GM12878 (cell line): ENCODE measurements around the gene HID1. TPM values are rescaled to one million over a fixed set of nuclear protein-coding genes. Genes with fewer than 3 reads are reported as not detected.
A peak's percentile ranks its signal among the peaks of the same experiment; 100 is the strongest.

Experiments
- ATAC-seq: fragments of 200-7000 bp; cut with Tn5 transposase; 3 replicates; pipeline ENCODE4 v1.9.1; 2020; ENCODE audit warnings: mild to moderate bottlenecking, moderate library complexity
- BruUV-seq: library from RNA; stranded (reverse); fragments of 400-500 nt; replicated peaks from 2 replicates; lab custom pipeline; 2021; lab: Mats Ljungman, UMichigan
- CTCF ChIA-PET: fragments of 300-600 bp; sonication (Branson Sonifier 250); formaldehyde crosslinking; extraction: SDS; loops from one replicate; lab custom pipeline; 2021; ENCODE audit warnings: inconsistent platforms; lab: Yijun Ruan, JAX
- POLR2A ChIA-PET: fragments of 350-600 bp; formaldehyde crosslinking; extraction: SDS; loops from one replicate; lab custom pipeline; 2021; ENCODE audit warnings: inconsistent platforms; lab: Charles Lee
- RAD21 ChIA-PET: fragments of 300-600 bp; sonication (Branson Sonifier 250); formaldehyde crosslinking; loops from one replicate; lab custom pipeline; 2023; ENCODE audit warnings: antibody characterized with exemption; ENCODE audit not compliant: unreplicated experiment; lab: Charles Lee
- SMC1A ChIA-PET: fragments of 300-600 bp; sonication (Branson Sonifier 250); formaldehyde crosslinking; loops from one replicate; lab custom pipeline; 2023; ENCODE audit not compliant: unreplicated experiment, uncharacterized antibody; lab: Charles Lee
- DNase-seq: peaks from one replicate; pipeline ENCODE4 v3.0.0-alpha.2; 2011; ENCODE audit warnings: low read depth, low spot score
- FAIRE-seq: peaks from 3 replicates; lab custom pipeline; 2011; peaks lifted over from hg19 to GRCh38; lab: Jason Lieb, UNC
- H2AFZ ChIP-seq: 2 replicates; pipeline ENCODE4 v1.6.0; 2011; ENCODE audit warnings: low read depth, low read length, control low read depth; ENCODE audit not compliant: control insufficient read depth
- H3K27ac ChIP-seq: 2 replicates; pipeline ENCODE4 v1.5.1; 2011; ENCODE audit warnings: control low read depth; ENCODE audit not compliant: control insufficient read depth, insufficient read depth
- H3K27me3 ChIP-seq, 2 experiments: replicated peaks in 1 of 2; 2 replicates each; pipeline versions ENCODE4 v1.6.0 to v1.6.1; 2011; ENCODE audit warnings: low read length in 1 of 2; ENCODE audit not compliant: control insufficient read depth in 2 of 2, insufficient read depth in 2 of 2
- H3K36me3 ChIP-seq, 2 experiments: 2 replicates each; pipeline ENCODE4 v1.5.1; 2011; ENCODE audit warnings: low read length in 1 of 2; ENCODE audit not compliant: control insufficient read depth in 2 of 2, insufficient read depth in 2 of 2
- H3K4me1 ChIP-seq: 2 replicates; pipeline ENCODE4 v1.6.1; 2011; ENCODE audit warnings: mild to moderate bottlenecking, low read length, moderate library complexity, mixed read lengths; ENCODE audit not compliant: control insufficient read depth, insufficient read depth
- H3K4me2 ChIP-seq: 2 replicates; pipeline ENCODE4 v1.6.0; 2011; ENCODE audit warnings: control low read depth; ENCODE audit not compliant: control insufficient read depth, insufficient read depth
- H3K4me3 ChIP-seq: fragments of 200-600 bp; sonication (generic); 2 replicates; pipeline ENCODE4 v1.5.1; 2016
- H3K79me2 ChIP-seq: 2 replicates; pipeline ENCODE4 v1.6.0; 2011; ENCODE audit warnings: low read length; ENCODE audit not compliant: control insufficient read depth, insufficient read depth
- H3K9ac ChIP-seq: 2 replicates; pipeline ENCODE4 v1.8.0; 2011; ENCODE audit warnings: low read length, control low read depth, mixed read lengths; ENCODE audit not compliant: control insufficient read depth, insufficient read depth
- H3K9me3 ChIP-seq: replicated peaks from 3 replicates; pipeline ENCODE4 v1.5.1; 2011; ENCODE audit warnings: mild to moderate bottlenecking, low read length; ENCODE audit not compliant: control insufficient read depth, insufficient read depth
- H4K20me1 ChIP-seq: 2 replicates; pipeline ENCODE4 v1.6.0; 2011; ENCODE audit not compliant: control insufficient read depth, insufficient read depth
- WGBS: methylation state at CpG from one replicate; pipeline ENCODE4 v1.1.6; 2016; ENCODE audit warnings: low lambda C conversion rate; ENCODE audit not compliant: insufficient replicate concordance, insufficient coverage; ENCODE audit errors: missing lambda C conversion rate; 5-methylcytosine and 5-hydroxymethylcytosine counted together
- in situ Hi-C: fragments of 300-500 bp; cut with MboI; formaldehyde crosslinking; loops from 9 replicates; pipeline ENCODE4 v1.14.3; 2018; ENCODE audit warnings: mixed read lengths
- intact Hi-C: fragments of 100-400 bp; cut with micrococcal nuclease; formaldehyde crosslinking; loops from one replicate; pipeline ENCODE4 v1.14.2; 2022; ENCODE audit not compliant: unreplicated experiment
- polyA plus RNA-seq, 11 experiments: library from polyadenylated mRNA; depleted of rRNA in 4 of 11; unstranded in 6 of 11; stranded (reverse) in 5 of 11; fragments of >200 nt; fragmentation: Nextera tagmentation in 4 of 11; fragmentation: Illumina TruSeq in 1 of 11; extraction: Ambion mirVana in 4 of 11; extraction: Trizol in 1 of 11; gene quantifications; 1 replicate in 1 of 11; 2 replicates in 10 of 11; pipeline versions ENCODE4 v1.2.1 to v1.2.3, GENCODE V29; 2011 to 2016; ENCODE audit warnings: inconsistent platforms in 2 of 11, missing spikeins in 2 of 11, low read depth in 1 of 11
- total RNA-seq, 4 experiments: library from RNA; depleted of rRNA in 3 of 4; stranded (reverse); fragments of >200 nt in 3 of 4; fragmentation: Illumina TruSeq in 1 of 4; extraction: Trizol in 1 of 4; gene quantifications; 2 replicates each; pipeline versions ENCODE4 v1.2.1 to v1.2.3, GENCODE V29; 2013 to 2021
- TF ChIP-seq, protein P1 (sequence below), 3 experiments: IDR thresholded peaks in 2 of 3; conservative IDR thresholded peaks in 1 of 3; 2 replicates each; pipeline ENCODE4 v1.5.1; 2011; ENCODE audit warnings: low read depth in 3 of 3, low read length in 3 of 3, mild to moderate bottlenecking in 3 of 3, control low read depth in 2 of 3, moderate library complexity in 2 of 3, inconsistent platforms in 1 of 3, mixed read lengths in 1 of 3; ENCODE audit not compliant: control insufficient read depth in 2 of 3, insufficient read depth in 1 of 3; ENCODE audit errors: extremely low read depth in 1 of 3
- TF ChIP-seq, protein P2 (sequence below): fragments of 450-650 bp; IDR thresholded peaks from 2 replicates; pipeline ENCODE4 v1.6.1; 2014; ENCODE audit warnings: mild to moderate bottlenecking

HID1 gene
- total and polyA plus RNA-seq, 10 of the 15 experiments (the other 5 are each of a cell fraction or from before 2014, with no cell fraction given), result 0.04 to 0.77 (median 0.32) TPM; not detected in 2

DNA sequence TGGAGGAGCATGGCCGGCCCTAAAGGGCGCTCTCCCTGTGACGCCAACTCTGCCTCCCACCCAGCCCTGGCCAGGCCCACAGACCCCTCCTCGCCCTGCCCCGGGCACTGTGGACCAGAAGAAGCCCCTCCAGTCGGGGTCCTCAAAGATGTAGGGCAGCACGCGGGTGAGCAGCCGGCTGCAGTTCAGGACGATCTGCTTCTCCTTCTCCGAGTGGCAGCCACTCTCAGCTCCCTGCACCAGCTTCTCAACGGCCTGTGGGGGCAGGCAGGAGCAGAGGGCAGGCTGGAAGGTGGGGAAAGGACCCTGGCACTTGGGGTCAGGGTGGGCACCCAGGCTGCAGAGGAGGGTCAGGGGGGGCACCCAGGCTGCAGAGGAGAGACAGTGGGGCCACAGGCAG, 8.9 kb downstream of the HID1 start:
- H3K4me2 ChIP-seq, result no peak overlapping the region
- RAD21 ChIA-PET, result interaction anchor here (1.0 to 4.5 kb wide), 3 partner anchors 42 to 239 kb away, joined by 5 to 127 read pairs (median 39); partner anchors contain the start of gene NUP85
- H3K4me1 ChIP-seq, result no peaks in the 10 kb centered on the region; the same call in 1 of the 2 replicates
- intact Hi-C loops, result loop anchor here (5.0 to 10.0 kb wide), 4 partner anchors 71 to 451 kb away; no protein-coding TSS in a partner anchor
- TF ChIP-seq, protein P1, sequence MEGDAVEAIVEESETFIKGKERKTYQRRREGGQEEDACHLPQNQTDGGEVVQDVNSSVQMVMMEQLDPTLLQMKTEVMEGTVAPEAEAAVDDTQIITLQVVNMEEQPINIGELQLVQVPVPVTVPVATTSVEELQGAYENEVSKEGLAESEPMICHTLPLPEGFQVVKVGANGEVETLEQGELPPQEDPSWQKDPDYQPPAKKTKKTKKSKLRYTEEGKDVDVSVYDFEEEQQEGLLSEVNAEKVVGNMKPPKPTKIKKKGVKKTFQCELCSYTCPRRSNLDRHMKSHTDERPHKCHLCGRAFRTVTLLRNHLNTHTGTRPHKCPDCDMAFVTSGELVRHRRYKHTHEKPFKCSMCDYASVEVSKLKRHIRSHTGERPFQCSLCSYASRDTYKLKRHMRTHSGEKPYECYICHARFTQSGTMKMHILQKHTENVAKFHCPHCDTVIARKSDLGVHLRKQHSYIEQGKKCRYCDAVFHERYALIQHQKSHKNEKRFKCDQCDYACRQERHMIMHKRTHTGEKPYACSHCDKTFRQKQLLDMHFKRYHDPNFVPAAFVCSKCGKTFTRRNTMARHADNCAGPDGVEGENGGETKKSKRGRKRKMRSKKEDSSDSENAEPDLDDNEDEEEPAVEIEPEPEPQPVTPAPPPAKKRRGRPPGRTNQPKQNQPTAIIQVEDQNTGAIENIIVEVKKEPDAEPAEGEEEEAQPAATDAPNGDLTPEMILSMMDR (IDR thresholded peaks at IDR 0.05 in 2 of 3, conservative IDR thresholded peaks at IDR 0.05 in 1 of 3; ENCODE audit: control insufficient read depth in 2 of 3, extremely low read depth in 1 of 3, insufficient read depth in 1 of 3, low read depth in 3 of 3, low read length in 3 of 3), result peak in 2 of 3 experiments; percentile 13 to 25; a peak in 3 of 6 replicates
- TF ChIP-seq, protein P2, sequence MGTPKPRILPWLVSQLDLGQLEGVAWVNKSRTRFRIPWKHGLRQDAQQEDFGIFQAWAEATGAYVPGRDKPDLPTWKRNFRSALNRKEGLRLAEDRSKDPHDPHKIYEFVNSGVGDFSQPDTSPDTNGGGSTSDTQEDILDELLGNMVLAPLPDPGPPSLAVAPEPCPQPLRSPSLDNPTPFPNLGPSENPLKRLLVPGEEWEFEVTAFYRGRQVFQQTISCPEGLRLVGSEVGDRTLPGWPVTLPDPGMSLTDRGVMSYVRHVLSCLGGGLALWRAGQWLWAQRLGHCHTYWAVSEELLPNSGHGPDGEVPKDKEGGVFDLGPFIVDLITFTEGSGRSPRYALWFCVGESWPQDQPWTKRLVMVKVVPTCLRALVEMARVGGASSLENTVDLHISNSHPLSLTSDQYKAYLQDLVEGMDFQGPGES, result no peak
- TF ChIP-seq, all 136 proteins: peak for 1
- ChIA-PET CTCF (interaction anchor here (0.6 to 13.8 kb wide), 6 partner anchors 11 to 240 kb away, joined by 3 to 274 read pairs (median 96); partner anchors contain the start of genes HID1, NUP85, OTOP2 and USH1G), SMC1A (interaction anchor here (4.6 kb wide), 1 partner anchor 238 kb away, joined by 74 read pairs; no protein-coding TSS in a partner anchor), POLR2A (no interaction called here)
- no TSS peak for BruUV-seq
- in situ Hi-C loops, result loop anchor here (5.0 kb wide), 1 partner anchor 239 kb away; no protein-coding TSS in a partner anchor
- Histone ChIP-seq H3K27me3 (no peaks in the 10 kb centered on the region), H3K4me3 (no peak overlapping the region), H3K9ac (no peak overlapping the region), H2AFZ (no peak overlapping the region), H3K9me3 (no peaks in the 10 kb centered on the region), H3K79me2 (no peaks in the 10 kb centered on the region), H4K20me1 (no peaks in the 10 kb centered on the region), H3K27ac (no peak overlapping the region), H3K36me3 (no peaks in the 10 kb centered on the region)
- no peak for DNase-seq
- 49% methylated on average over 12 of the region's 12 CpGs for whole genome bisulfite sequencing
- ATAC-seq, result no peak
- no peak for FAIRE-seq
